Measurements from ENCODE around the gene LRRC56. TPM values are rescaled to one million over a fixed set of nuclear protein-coding genes. Genes with fewer than 3 reads are reported as not detected.

The LRRC56 gene
- polyA plus RNA-seq, 1 experiment, result 0.86 TPM

GRCh38 chr11:518463-519202 lies 18.7 kb upstream of the LRRC56 start:
- peak; percentile 60 for DNase-seq (ENCODE audit: low read depth, low spot score)
- TF ChIP-seq CTCF (IDR thresholded peaks at IDR 0.05; ENCODE audit: low read depth, low read length), result peak; percentile 69
- CTCF ChIA-PET, result interaction anchor here (0.6 to 2.0 kb wide), 15 partner anchors 8 to 214 kb away, joined by 3 to 33 read pairs (median 4); partner anchors contain the start of gene RNH1
- H3K27ac ChIP-seq (ENCODE audit: low read depth, low read length), result no peak overlapping the region
- peak overlapping the region; percentile 39 for H3K4me3 ChIP-seq (ENCODE audit: low read depth, low read length)
- POLR2A ChIA-PET, result interaction anchor here (0.6 to 0.7 kb wide), 2 partner anchors 24 to 118 kb away, joined by 3 to 5 read pairs; no protein-coding TSS in a partner anchor
- peaks cover 19% of the 10 kb centered on the region for H3K9me3 ChIP-seq (ENCODE audit: control insufficient read depth, insufficient read depth, low read length)
- H3K27me3 ChIP-seq (ENCODE audit: control insufficient read depth, insufficient read depth, low read length), result no peaks in the 10 kb centered on the region

- DNase-seq (ENCODE audit: low read depth, low spot score), result no peak
Observed at GRCh38 chr11:520428-521176, 16.7 kb upstream of the LRRC56 start.

GRCh38 chr11:521177-521688 lies 16.1 kb upstream of the LRRC56 start:
- ChIA-PET POLR2A (interaction anchor here (0.7 kb wide), 1 partner anchor 15 kb away, joined by 3 read pairs; no protein-coding TSS in a partner anchor), CTCF (no interaction called here)
- H3K9me3 ChIP-seq (ENCODE audit: control insufficient read depth, insufficient read depth, low read length), result peaks cover 19% of the 10 kb centered on the region
- no peak overlapping the region for H3K27ac ChIP-seq (ENCODE audit: low read depth, low read length)
- no peak overlapping the region for H3K4me3 ChIP-seq (ENCODE audit: low read depth, low read length)
- TF ChIP-seq CTCF (IDR thresholded peaks at IDR 0.05; ENCODE audit: low read depth, low read length), result no peak
- DNase-seq (ENCODE audit: low read depth, low spot score), result no peak
- H3K27me3 ChIP-seq (ENCODE audit: control insufficient read depth, insufficient read depth, low read length), result no peaks in the 10 kb centered on the region

More at GRCh38 chr11:520428-521176, 16.7 kb upstream of the LRRC56 start:
- POLR2A ChIA-PET, result no interaction called here
- Histone ChIP-seq H3K27me3 (ENCODE audit: control insufficient read depth, insufficient read depth, low read length) (no peaks in the 10 kb centered on the region), H3K4me3 (ENCODE audit: low read depth, low read length) (no peak overlapping the region), H3K9me3 (ENCODE audit: control insufficient read depth, insufficient read depth, low read length) (peaks cover 19% of the 10 kb centered on the region), H3K27ac (ENCODE audit: low read depth, low read length) (no peak overlapping the region)
- CTCF ChIA-PET, result no interaction called here
- TF ChIP-seq CTCF (IDR thresholded peaks at IDR 0.05; ENCODE audit: low read depth, low read length), result no peak

- no peaks in the 10 kb centered on the region; the same call in 1 of the 2 replicates for H3K9me3 ChIP-seq (ENCODE audit: control insufficient read depth, insufficient read depth, low read length)
- no peak overlapping the region for H3K27ac ChIP-seq (ENCODE audit: low read depth, low read length)
- no peak for TF ChIP-seq CTCF (IDR thresholded peaks at IDR 0.05; ENCODE audit: low read depth, low read length)
- H3K27me3 ChIP-seq (ENCODE audit: control insufficient read depth, insufficient read depth, low read length), result no peaks in the 10 kb centered on the region
- H3K4me3 ChIP-seq (ENCODE audit: low read depth, low read length), result no peak overlapping the region
- POLR2A ChIA-PET, result no interaction called here
- no peak for DNase-seq (ENCODE audit: low read depth, low spot score)
- CTCF ChIA-PET, result no interaction called here
Observed at GRCh38 chr11:526192-526591, 11.1 kb upstream of the LRRC56 start.
